H1 (cell line): ENCODE data around the gene KRTAP20-1. TPM values are rescaled to one million over a fixed set of nuclear protein-coding genes. Genes with fewer than 3 reads are reported as not detected.

ENCODE experiments used
- CTCF ChIA-PET: fragments of 300-600 bp; sonication (Branson Sonifier 250); formaldehyde crosslinking; loops from one replicate; lab custom pipeline; 2021; ENCODE audit not compliant: partially characterized antibody; lab: Charles Lee
- POLR2A ChIA-PET: fragments of 300-600 bp; sonication (Branson Sonifier 250); formaldehyde crosslinking; loops from one replicate; lab custom pipeline; 2021; ENCODE audit warnings: inconsistent platforms; ENCODE audit not compliant: partially characterized antibody; lab: Charles Lee
- DNase-seq, 2 experiments: peaks; one replicate each; pipeline versions ENCODE4 v3.0.0 to v3.0.0-alpha.2; 2010 to 2022; ENCODE audit warnings: low spot score in 2 of 2, low read depth in 1 of 2, mixed read lengths in 1 of 2
- FAIRE-seq: peaks from 2 replicates; lab custom pipeline; 2011; peaks lifted over from hg19 to GRCh38; lab: Jason Lieb, UNC
- H2AFZ ChIP-seq: 2 replicates; pipeline ENCODE4 v1.8.1; 2012; ENCODE audit warnings: low read length, inconsistent platforms
- H2AK5ac ChIP-seq: 2 replicates; pipeline ENCODE4 v1.6.1; 2013; ENCODE audit warnings: low read depth, low read length
- H2BK120ac ChIP-seq: replicated peaks from 2 replicates; pipeline ENCODE3; 2013; ENCODE audit warnings: low read depth, low read length, inconsistent platforms
- H2BK12ac ChIP-seq: 2 replicates; pipeline ENCODE4 v1.6.1; 2013; ENCODE audit warnings: low read depth, low read length
- H2BK15ac ChIP-seq: 2 replicates; pipeline ENCODE4 v1.6.1; 2013; ENCODE audit warnings: low read length
- H2BK20ac ChIP-seq: 2 replicates; pipeline ENCODE4 v1.6.1; 2013; ENCODE audit warnings: low read length
- H2BK5ac ChIP-seq: 2 replicates; pipeline ENCODE4 v1.6.1; 2013; ENCODE audit warnings: low read depth, low read length
- H3K14ac ChIP-seq: 2 replicates; pipeline ENCODE4 v1.6.1; 2013; ENCODE audit warnings: inconsistent platforms; ENCODE audit not compliant: insufficient read length
- H3K18ac ChIP-seq: 2 replicates; pipeline ENCODE4 v1.6.1; 2013; ENCODE audit warnings: low read length; ENCODE audit errors: extremely low read depth
- H3K23ac ChIP-seq: 2 replicates; pipeline ENCODE4 v1.6.1; 2013; ENCODE audit warnings: inconsistent platforms; ENCODE audit not compliant: insufficient read length
- H3K23me2 ChIP-seq: 2 replicates; pipeline ENCODE4 v1.6.1; 2013; ENCODE audit warnings: low read depth, low read length
- H3K27ac ChIP-seq: 2 replicates; pipeline ENCODE4 v1.6.1; 2011; ENCODE audit warnings: low read depth, low read length, inconsistent platforms
- H3K27me3 ChIP-seq, 4 experiments: replicated peaks in 1 of 4; 1 replicate in 1 of 4; 2 replicates in 3 of 4; pipeline versions ENCODE4 v1.6.1 to v1.8.1; 2011 to 2013; ENCODE audit warnings: low read length in 3 of 4, mild to moderate bottlenecking in 3 of 4, inconsistent platforms in 2 of 4, mixed read lengths in 2 of 4, moderate library complexity in 1 of 4; ENCODE audit not compliant: control insufficient read depth in 3 of 4, insufficient read depth in 3 of 4; ENCODE audit errors: extremely low read depth in 1 of 4
- H3K36me3 ChIP-seq, 4 experiments: 2 replicates each; pipeline versions ENCODE4 v1.6.1 to v1.8.1; 2011 to 2013; ENCODE audit warnings: mild to moderate bottlenecking in 4 of 4, low read length in 3 of 4, moderate library complexity in 2 of 4, control low read depth in 1 of 4, inconsistent platforms in 1 of 4; ENCODE audit not compliant: insufficient read depth in 4 of 4, control insufficient read depth in 2 of 4
- H3K4ac ChIP-seq: replicated peaks from 2 replicates; pipeline ENCODE3; 2013; ENCODE audit warnings: low read length, low read depth, mixed read lengths, inconsistent platforms; ENCODE audit not compliant: insufficient read length
- H3K4me1 ChIP-seq, 4 experiments: replicated peaks in 1 of 4; 1 replicate in 1 of 4; 2 replicates in 3 of 4; pipeline versions ENCODE4 v1.6.1 to v1.8.1; 2011 to 2013; ENCODE audit warnings: low read length in 3 of 4, inconsistent platforms in 2 of 4, mixed read lengths in 1 of 4; ENCODE audit not compliant: insufficient read depth in 4 of 4, control insufficient read depth in 3 of 4
- H3K4me2 ChIP-seq, 2 experiments: 2 replicates each; pipeline versions ENCODE4 v1.6.1 to v1.8.1; 2011 to 2013; ENCODE audit warnings: low read depth in 2 of 2, low read length in 2 of 2, control low read depth in 1 of 2, inconsistent platforms in 1 of 2, mild to moderate bottlenecking in 1 of 2; ENCODE audit not compliant: insufficient read depth in 1 of 2
- H3K4me3 ChIP-seq, 4 experiments: fragments of 200-600, 300-600 bp in 1 of 4; sonication (generic), shearing (Covaris generic), sonication (Bioruptor Twin) in 1 of 4; 2 replicates each; pipeline versions ENCODE4 v1.5.1 to v1.8.1; 2011 to 2016; ENCODE audit warnings: low read length in 4 of 4, low read depth in 3 of 4, control low read depth in 2 of 4, inconsistent platforms in 2 of 4, mild to moderate bottlenecking in 2 of 4, mixed read lengths in 1 of 4, moderate library complexity in 1 of 4; ENCODE audit not compliant: insufficient read depth in 2 of 4; ENCODE audit errors: extremely low read depth in 1 of 4
- H3K56ac ChIP-seq: replicated peaks from 2 replicates; pipeline ENCODE3; 2013; ENCODE audit warnings: low read depth, mild to moderate bottlenecking, mixed read lengths, low read length, inconsistent platforms; ENCODE audit not compliant: insufficient read length
- H3K79me1 ChIP-seq: 2 replicates; pipeline ENCODE4 v1.6.1; 2013; ENCODE audit warnings: low read depth, low read length, control low read depth
- H3K79me2 ChIP-seq, 2 experiments: 2 replicates each; pipeline versions ENCODE4 v1.6.1 to v1.8.1; 2012 to 2013; ENCODE audit warnings: low read length in 2 of 2, mild to moderate bottlenecking in 2 of 2, inconsistent platforms in 1 of 2; ENCODE audit not compliant: insufficient read depth in 2 of 2, control insufficient read depth in 1 of 2
- H3K9ac ChIP-seq, 4 experiments: replicated peaks in 1 of 4; 1 replicate in 1 of 4; 2 replicates in 3 of 4; pipeline versions ENCODE4 v1.6.1 to v1.8.1; 2011 to 2013; ENCODE audit warnings: low read depth in 3 of 4, low read length in 3 of 4, control low read depth in 2 of 4, mild to moderate bottlenecking in 2 of 4, moderate library complexity in 2 of 4, inconsistent platforms in 1 of 4; ENCODE audit errors: extremely low read depth in 1 of 4
- H3K9me3 ChIP-seq, 2 experiments: 2 replicates each; pipeline versions ENCODE4 v1.6.1 to v1.8.1; 2012 to 2013; ENCODE audit warnings: mild to moderate bottlenecking in 2 of 2, moderate library complexity in 2 of 2, control low read depth in 1 of 2, inconsistent platforms in 1 of 2, low read depth in 1 of 2, low read length in 1 of 2, mixed read lengths in 1 of 2; ENCODE audit not compliant: insufficient read depth in 2 of 2
- H4K20me1 ChIP-seq, 2 experiments: replicated peaks in 1 of 2; 2 replicates each; pipeline versions ENCODE3 to v1.8.1; 2011 to 2013; ENCODE audit warnings: inconsistent platforms in 2 of 2, low read length in 2 of 2, mild to moderate bottlenecking in 1 of 2; ENCODE audit not compliant: insufficient read depth in 2 of 2, control insufficient read depth in 1 of 2
- H4K5ac ChIP-seq: 2 replicates; pipeline ENCODE4 v1.6.1; 2013; ENCODE audit warnings: low read length, low read depth, mixed read lengths, inconsistent platforms; ENCODE audit not compliant: insufficient read length
- H4K8ac ChIP-seq: 2 replicates; pipeline ENCODE4 v1.8.0; 2013; ENCODE audit warnings: mild to moderate bottlenecking, moderate library complexity, low read length, inconsistent platforms; ENCODE audit not compliant: insufficient read depth; ENCODE audit errors: extremely low read depth
- H4K91ac ChIP-seq: replicated peaks from 2 replicates; pipeline ENCODE3; 2013; ENCODE audit warnings: low read length, mixed read lengths, inconsistent platforms; ENCODE audit not compliant: insufficient read length
- ATF3 ChIP-seq: IDR thresholded peaks from 2 replicates; pipeline ENCODE4 v1.6.1; 2011; ENCODE audit warnings: low read depth, mild to moderate bottlenecking, low read length; ENCODE audit not compliant: insufficient read depth
- CBX8 ChIP-seq: fragments of 300-800, 300-1000 bp; sonication (generic); IDR thresholded peaks from 2 replicates; pipeline ENCODE4 v1.7.1; 2016; ENCODE audit warnings: low read depth, low read length, borderline replicate concordance
- CEBPB ChIP-seq: IDR thresholded peaks from 2 replicates; pipeline ENCODE4 v1.6.1; 2012; ENCODE audit warnings: low read depth, low read length
- EP300 ChIP-seq, 2 experiments: IDR thresholded peaks; 1 replicate in 1 of 2; 2 replicates in 1 of 2; pipeline ENCODE4 v1.6.1; 2011 to 2012; ENCODE audit warnings: low read depth in 2 of 2, low read length in 2 of 2, mild to moderate bottlenecking in 2 of 2, borderline replicate concordance in 1 of 2, inconsistent platforms in 1 of 2, moderate library complexity in 1 of 2
- RBBP5 ChIP-seq: IDR thresholded peaks from 2 replicates; pipeline ENCODE4 v1.7.1; 2012; ENCODE audit warnings: low read depth, mild to moderate bottlenecking, inconsistent platforms, low read length, moderate library complexity, borderline replicate concordance
- RXRA ChIP-seq: IDR thresholded peaks from 2 replicates; pipeline ENCODE4 v1.6.1; 2011; ENCODE audit warnings: low read depth, mild to moderate bottlenecking, low read length, moderate library complexity; ENCODE audit not compliant: insufficient read depth
- SP2 ChIP-seq: IDR thresholded peaks from 2 replicates; pipeline ENCODE4 v1.6.1; 2012; ENCODE audit warnings: mild to moderate bottlenecking, low read length, inconsistent platforms
- TCF12 ChIP-seq: IDR thresholded peaks from 2 replicates; pipeline ENCODE4 v1.6.1; 2011; ENCODE audit warnings: low read depth, mild to moderate bottlenecking, low read length
- ZNF274 ChIP-seq: IDR thresholded peaks from 2 replicates; pipeline ENCODE4 v1.7.0; 2012; ENCODE audit warnings: low read length, borderline replicate concordance; ENCODE audit errors: extremely low read depth
- WGBS, 2 experiments: shearing (Covaris generic) in 1 of 2; methylation state at CpG; one replicate each; pipeline versions ENCODE4 v1.1.6 to v1.1.7; 2013 to 2015; ENCODE audit warnings: low lambda C conversion rate in 2 of 2, mixed read lengths in 2 of 2, inconsistent platforms in 1 of 2, low coverage in 1 of 2, missing lambda C conversion rate in 1 of 2; ENCODE audit not compliant: insufficient replicate concordance in 2 of 2, insufficient coverage in 1 of 2, insufficient read length in 1 of 2; ENCODE audit errors: extremely low coverage in 1 of 2, missing lambda C conversion rate in 1 of 2; 5-methylcytosine and 5-hydroxymethylcytosine counted together
- polyA plus RNA-seq, 7 experiments: library from polyadenylated mRNA; depleted of rRNA in 3 of 7; stranded (reverse) in 5 of 7; unstranded in 2 of 7; fragments of >200 nt in 5 of 7; fragments of 200-250 nt in 2 of 7; gene quantifications; 1 replicate in 5 of 7; 2 replicates in 1 of 7; 4 replicates in 1 of 7; pipeline versions ENCODE4 v1.2.1 to v1.2.3, GENCODE V29; 2011 to 2013; ENCODE audit warnings: missing spikeins in 2 of 7, mixed read lengths in 2 of 7
- total RNA-seq: library from RNA; stranded (reverse); fragmentation: NEBNext Ultra II Directional; extraction: Animal tissue kit (Norgen Biotek cat#: 25700); gene quantifications from 2 replicates; pipeline ENCODE4 v1.2.1, GENCODE V29; 2021
- TF ChIP-seq, protein P1 (sequence below), 3 experiments: IDR thresholded peaks; 1 replicate in 2 of 3; 2 replicates in 1 of 3; pipeline versions ENCODE4 v1.5.1 to v1.6.1; 2011; ENCODE audit warnings: low read length in 3 of 3, mild to moderate bottlenecking in 3 of 3, inconsistent platforms in 2 of 3, low read depth in 1 of 3, moderate library complexity in 1 of 3; ENCODE audit not compliant: insufficient read depth in 1 of 3; ENCODE audit errors: control extremely low read depth in 1 of 3

The KRTAP20-1 gene
- total and polyA plus RNA-seq, 2 of the 8 experiments (the other 6 are each of a cell fraction or from before 2014, with no cell fraction given) = not detected

DNA sequence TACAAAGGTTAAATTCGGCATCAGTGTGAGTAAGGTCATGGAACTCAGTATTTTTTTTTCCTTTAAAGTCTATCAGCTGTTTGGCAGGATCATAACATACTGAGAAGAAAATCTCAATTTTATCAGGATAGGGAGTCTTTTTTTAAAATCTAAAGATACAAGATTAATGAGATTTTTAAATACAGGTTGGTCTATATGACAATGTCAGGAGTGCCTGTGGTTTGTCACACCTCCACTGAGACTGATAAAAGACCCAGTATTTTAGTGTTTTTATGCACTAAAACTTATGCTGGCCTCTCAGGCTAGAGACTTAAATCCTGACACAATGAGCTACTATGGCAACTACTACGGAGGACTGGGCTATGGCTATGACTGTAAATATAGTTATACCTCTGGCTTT, 26.3 kb downstream of the KRTAP20-1 start, which contains the start of gene KRTAP20-3:
Gene KRTAP20-3 (plus strand): TSS at position 301 of the 400 bp plus-strand sequence.
- Histone ChIP-seq H2BK15ac (no peak within 1 kb of the TSS), H4K5ac (no peak within 1 kb of the TSS), H4K91ac (no peak within 1 kb of the TSS), H2BK12ac (no peak within 1 kb of the TSS), H3K4me3 (no peak within 1 kb of the TSS), H3K18ac (no peak within 1 kb of the TSS), H3K79me2 (no peaks in the 10 kb centered on the region), H2BK20ac (no peak within 1 kb of the TSS), H4K8ac (no peak within 1 kb of the TSS), H3K79me1 (no peaks in the 10 kb centered on the region), H3K23ac (no peak within 1 kb of the TSS), H2AFZ (no peak within 1 kb of the TSS), H2AK5ac (no peak within 1 kb of the TSS), H3K14ac (no peak within 1 kb of the TSS), H3K4me2 (no peak within 1 kb of the TSS), H2BK5ac (no peak within 1 kb of the TSS), H3K27ac (no peak within 1 kb of the TSS), H3K23me2 (no peaks in the 10 kb centered on the region), H2BK120ac (no peak within 1 kb of the TSS), H3K36me3 (no peaks in the 10 kb centered on the region), H4K20me1 (no peaks in the 10 kb centered on the region), H3K27me3 (no peaks in the 10 kb centered on the region), H3K4me1 (no peaks in the 10 kb centered on the region), H3K9me3 (peaks cover 0 to 3% of the 10 kb centered on the region in 2 experiments; a peak in 1 of 4 replicates), H3K9ac (no peak within 1 kb of the TSS), H3K56ac (no peak within 1 kb of the TSS), H3K4ac (no peak within 1 kb of the TSS)
- ChIA-PET POLR2A (no interaction called here), CTCF (no interaction called here)
- 83% methylated on average over 2 of the region's 2 CpGs; no CpG with 5 or more reads in 1 of the 2 experiments for WGBS, 2 experiments
- DNase-seq = no peak
- FAIRE-seq = no peak
- TF ChIP-seq RXRA (no peak), TCF12 (no peak), ATF3 (no peak), CBX8 (no peak), RBBP5 (no peak), SP2 (no peak), CEBPB (no peak), EP300 (IDR thresholded peaks at IDR 0.05; ENCODE audit: borderline replicate concordance in 1 of 2, low read depth in 2 of 2, low read length in 2 of 2) (no peak), ZNF274 (no peak)
- TF ChIP-seq, protein P1, sequence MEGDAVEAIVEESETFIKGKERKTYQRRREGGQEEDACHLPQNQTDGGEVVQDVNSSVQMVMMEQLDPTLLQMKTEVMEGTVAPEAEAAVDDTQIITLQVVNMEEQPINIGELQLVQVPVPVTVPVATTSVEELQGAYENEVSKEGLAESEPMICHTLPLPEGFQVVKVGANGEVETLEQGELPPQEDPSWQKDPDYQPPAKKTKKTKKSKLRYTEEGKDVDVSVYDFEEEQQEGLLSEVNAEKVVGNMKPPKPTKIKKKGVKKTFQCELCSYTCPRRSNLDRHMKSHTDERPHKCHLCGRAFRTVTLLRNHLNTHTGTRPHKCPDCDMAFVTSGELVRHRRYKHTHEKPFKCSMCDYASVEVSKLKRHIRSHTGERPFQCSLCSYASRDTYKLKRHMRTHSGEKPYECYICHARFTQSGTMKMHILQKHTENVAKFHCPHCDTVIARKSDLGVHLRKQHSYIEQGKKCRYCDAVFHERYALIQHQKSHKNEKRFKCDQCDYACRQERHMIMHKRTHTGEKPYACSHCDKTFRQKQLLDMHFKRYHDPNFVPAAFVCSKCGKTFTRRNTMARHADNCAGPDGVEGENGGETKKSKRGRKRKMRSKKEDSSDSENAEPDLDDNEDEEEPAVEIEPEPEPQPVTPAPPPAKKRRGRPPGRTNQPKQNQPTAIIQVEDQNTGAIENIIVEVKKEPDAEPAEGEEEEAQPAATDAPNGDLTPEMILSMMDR (IDR thresholded peaks at IDR 0.05; ENCODE audit: control extremely low read depth in 1 of 3, insufficient read depth in 1 of 3, low read depth in 1 of 3, low read length in 3 of 3) = no peak
